Keratinocyte (primary cell): ENCODE results near the gene MGAM2. TPM values are rescaled to one million over a fixed set of nuclear protein-coding genes. Genes with fewer than 3 reads are reported as not detected.

Source experiments
- DNase-seq: peaks from one replicate; pipeline ENCODE4 v3.0.0-alpha.2; 2011; ENCODE audit warnings: low read depth, missing footprints, low spot score
- FAIRE-seq: peaks from 2 replicates; lab custom pipeline; 2011; peaks lifted over from hg19 to GRCh38; lab: Jason Lieb, UNC
- H2AFZ ChIP-seq: 2 replicates; pipeline ENCODE4 v1.6.0; 2012; ENCODE audit warnings: low read length, control low read depth, inconsistent platforms; ENCODE audit not compliant: control insufficient read depth
- H3K27ac ChIP-seq: 2 replicates; pipeline ENCODE4 v1.5.1; 2011; ENCODE audit warnings: low read length; ENCODE audit not compliant: control insufficient read depth, insufficient read depth
- H3K27me3 ChIP-seq: 3 replicates; pipeline ENCODE4 v1.6.0; 2011; ENCODE audit warnings: low read length; ENCODE audit not compliant: control insufficient read depth, insufficient read depth; ENCODE audit errors: extremely low read depth
- H3K36me3 ChIP-seq, 2 experiments: 2 replicates in 1 of 2; 3 replicates in 1 of 2; pipeline ENCODE4 v1.5.1; 2011; ENCODE audit warnings: low read length in 2 of 2, mild to moderate bottlenecking in 1 of 2; ENCODE audit not compliant: control insufficient read depth in 2 of 2, insufficient read depth in 2 of 2; ENCODE audit errors: extremely low read depth in 1 of 2
- H3K4me1 ChIP-seq: 3 replicates; pipeline ENCODE4 v1.5.1; 2011; ENCODE audit warnings: low read length; ENCODE audit not compliant: control insufficient read depth, insufficient read depth; ENCODE audit errors: extremely low read depth
- H3K4me2 ChIP-seq: 3 replicates; pipeline ENCODE4 v1.6.0; 2011; ENCODE audit warnings: low read depth, low read length; ENCODE audit not compliant: control insufficient read depth, insufficient read depth; ENCODE audit errors: extremely low read depth
- H3K4me3 ChIP-seq, 3 experiments: fragments of 200-600 bp in 1 of 3; sonication (generic) in 1 of 3; 2 replicates in 2 of 3; 3 replicates in 1 of 3; pipeline ENCODE4 v1.5.1; 2011 to 2016; ENCODE audit warnings: low read length in 3 of 3, mild to moderate bottlenecking in 3 of 3, control low read depth in 2 of 3, inconsistent platforms in 1 of 3, low read depth in 1 of 3, mixed read lengths in 1 of 3, mixed run types in 1 of 3, moderate library complexity in 1 of 3; ENCODE audit not compliant: control insufficient read depth in 2 of 3, insufficient read depth in 2 of 3; ENCODE audit errors: extremely low read depth in 1 of 3
- H3K79me2 ChIP-seq: 2 replicates; pipeline ENCODE4 v1.6.0; 2012; ENCODE audit warnings: low read length; ENCODE audit not compliant: control insufficient read depth, insufficient read depth
- H3K9ac ChIP-seq: 3 replicates; pipeline ENCODE4 v1.6.0; 2011; ENCODE audit warnings: low read length; ENCODE audit not compliant: control insufficient read depth, insufficient read depth; ENCODE audit errors: extremely low read depth
- H3K9me1 ChIP-seq: 3 replicates; pipeline ENCODE4 v1.6.0; 2011; ENCODE audit warnings: low read length; ENCODE audit not compliant: control insufficient read depth, insufficient read depth; ENCODE audit errors: extremely low read depth
- H3K9me3 ChIP-seq: 2 replicates; pipeline ENCODE4 v1.5.1; 2012; ENCODE audit warnings: low read depth, low read length; ENCODE audit not compliant: control insufficient read depth
- H4K20me1 ChIP-seq: 3 replicates; pipeline ENCODE4 v1.6.0; 2011; ENCODE audit warnings: low read length; ENCODE audit not compliant: control insufficient read depth, insufficient read depth; ENCODE audit errors: extremely low read depth
- EZH2 ChIP-seq: IDR thresholded peaks from one replicate; pipeline ENCODE4 v1.6.1; 2012; ENCODE audit warnings: inconsistent platforms, mild to moderate bottlenecking, low read length, moderate library complexity
- dilution Hi-C: fragments of 300-500 bp; cut with MboI; formaldehyde crosslinking; loops from one replicate; pipeline ENCODE4 v1.7.0; 2020; ENCODE audit warnings: low sequenced_read_pairs; ENCODE audit not compliant: extremely low pct_ligation_motif_present
- polyA plus RNA-seq, 5 experiments: library from polyadenylated mRNA; depleted of rRNA in 3 of 5; stranded (reverse) in 3 of 5; stranded (forward) in 1 of 5; unstranded in 1 of 5; fragments of >200 nt; gene quantifications; 1 replicate in 1 of 5; 2 replicates in 3 of 5; 3 replicates in 1 of 5; pipeline versions ENCODE4 v1.2.1 to v1.2.3, GENCODE V29; 2011 to 2012; ENCODE audit warnings: missing spikeins in 2 of 5, low read depth in 1 of 5, low replicate concordance in 1 of 5
- TF ChIP-seq, protein P1 (sequence below), 3 experiments: IDR thresholded peaks in 1 of 3; conservative IDR thresholded peaks in 1 of 3; optimal IDR thresholded peaks in 1 of 3; 2 replicates in 2 of 3; 3 replicates in 1 of 3; pipeline versions ENCODE3 to v1.5.1; 2011; ENCODE audit warnings: low read length in 3 of 3, mild to moderate bottlenecking in 3 of 3, moderate library complexity in 2 of 3, control low read depth in 1 of 3, inconsistent platforms in 1 of 3; ENCODE audit not compliant: insufficient read depth in 2 of 3; ENCODE audit errors: extremely low read depth in 1 of 3

MGAM2 gene
- polyA plus RNA-seq, 1 donor (not counting 4 experiments of a cell fraction or from before 2014, with no cell fraction given), result 0.04 TPM

DNA sequence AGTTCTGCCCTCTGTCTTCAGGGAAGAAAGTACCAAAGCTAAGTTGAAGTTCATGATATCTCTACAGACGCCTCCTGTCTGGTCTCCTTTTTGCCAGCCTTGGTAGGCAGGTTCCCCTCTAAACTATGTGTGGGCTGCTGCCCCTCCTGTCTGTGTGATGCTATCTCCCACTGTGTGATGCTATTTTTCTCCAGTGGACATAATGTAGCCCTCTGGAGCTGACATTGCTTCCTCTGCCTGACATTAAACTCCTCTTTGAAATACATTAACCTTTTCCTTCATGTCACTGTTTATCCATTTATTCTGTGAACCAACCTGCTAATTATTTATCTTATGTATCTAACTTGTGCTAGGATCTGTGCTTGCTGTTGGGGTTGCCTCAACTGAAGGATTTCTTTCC is 146.4 kb downstream of the MGAM2 start, which contains the start of gene PRSS58:
TSS of gene PRSS58 (minus strand) at position 101 of the 400 bp plus-strand sequence. CDS start 351 bp downstream, outside the sequence.
- Histone ChIP-seq H3K9me1 (no peaks in the 10 kb centered on the region), H3K4me2 (no peak within 1 kb of the TSS), H3K79me2 (no peaks in the 10 kb centered on the region), H3K9me3 (no peaks in the 10 kb centered on the region), H3K27me3 (no peaks in the 10 kb centered on the region), H3K27ac (no peak within 1 kb of the TSS), H3K36me3 (no peaks in the 10 kb centered on the region), H3K9ac (no peak within 1 kb of the TSS), H3K4me3 (no peak within 1 kb of the TSS), H4K20me1 (no peaks in the 10 kb centered on the region), H2AFZ (no peak within 1 kb of the TSS), H3K4me1 (no peaks in the 10 kb centered on the region)
- TF ChIP-seq EZH2, result no peak
- TF ChIP-seq, protein P1, sequence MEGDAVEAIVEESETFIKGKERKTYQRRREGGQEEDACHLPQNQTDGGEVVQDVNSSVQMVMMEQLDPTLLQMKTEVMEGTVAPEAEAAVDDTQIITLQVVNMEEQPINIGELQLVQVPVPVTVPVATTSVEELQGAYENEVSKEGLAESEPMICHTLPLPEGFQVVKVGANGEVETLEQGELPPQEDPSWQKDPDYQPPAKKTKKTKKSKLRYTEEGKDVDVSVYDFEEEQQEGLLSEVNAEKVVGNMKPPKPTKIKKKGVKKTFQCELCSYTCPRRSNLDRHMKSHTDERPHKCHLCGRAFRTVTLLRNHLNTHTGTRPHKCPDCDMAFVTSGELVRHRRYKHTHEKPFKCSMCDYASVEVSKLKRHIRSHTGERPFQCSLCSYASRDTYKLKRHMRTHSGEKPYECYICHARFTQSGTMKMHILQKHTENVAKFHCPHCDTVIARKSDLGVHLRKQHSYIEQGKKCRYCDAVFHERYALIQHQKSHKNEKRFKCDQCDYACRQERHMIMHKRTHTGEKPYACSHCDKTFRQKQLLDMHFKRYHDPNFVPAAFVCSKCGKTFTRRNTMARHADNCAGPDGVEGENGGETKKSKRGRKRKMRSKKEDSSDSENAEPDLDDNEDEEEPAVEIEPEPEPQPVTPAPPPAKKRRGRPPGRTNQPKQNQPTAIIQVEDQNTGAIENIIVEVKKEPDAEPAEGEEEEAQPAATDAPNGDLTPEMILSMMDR (optimal IDR thresholded peaks at IDR 0.05 in 1 of 3, IDR thresholded peaks at IDR 0.05 in 1 of 3, conservative IDR thresholded peaks at IDR 0.05 in 1 of 3; ENCODE audit: extremely low read depth in 1 of 3, insufficient read depth in 2 of 3, low read length in 3 of 3), result no peak
- no peak for FAIRE-seq
- no peak for DNase-seq
- dilution Hi-C loops, result no loop called here

DNA sequence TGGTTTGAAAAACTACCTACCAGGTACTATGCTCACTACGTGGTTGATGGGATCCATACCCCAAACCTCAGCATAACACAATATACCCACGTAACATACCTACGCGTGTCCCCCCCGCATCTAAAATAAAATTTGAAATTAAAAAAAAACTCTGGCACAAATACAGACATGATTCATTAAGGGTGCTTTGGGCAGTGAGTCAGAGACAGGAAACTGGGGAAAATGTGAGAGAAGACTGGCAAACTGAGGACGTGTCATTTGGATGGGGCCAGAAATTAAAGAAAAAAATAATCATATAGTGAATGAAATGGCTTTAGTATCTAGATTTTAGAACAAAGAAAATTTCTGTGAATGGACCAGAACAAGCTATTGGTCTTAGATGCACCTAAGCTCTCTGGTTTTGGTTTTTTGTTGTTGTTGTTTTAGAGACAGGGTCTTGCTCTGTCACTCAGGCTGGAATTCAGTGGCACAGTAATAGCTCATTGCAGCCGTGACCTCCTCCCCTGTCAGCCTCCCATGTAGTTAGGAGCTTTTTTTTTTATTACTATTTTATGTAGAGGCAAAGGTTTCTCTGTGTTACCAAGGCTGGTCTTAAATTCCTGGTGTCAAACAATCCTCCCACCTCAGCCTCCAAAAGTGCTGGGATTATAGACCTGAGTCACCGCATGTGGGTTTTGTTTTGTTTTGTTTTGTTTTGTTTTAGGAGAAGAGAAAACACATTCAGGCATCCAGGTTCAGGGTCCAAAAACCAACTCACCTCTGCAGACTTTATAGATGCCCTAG is 152.3 kb downstream of the MGAM2 start:
- H3K27me3 ChIP-seq, result no peaks in the 10 kb centered on the region
- no peaks in the 10 kb centered on the region for H3K79me2 ChIP-seq
- H3K4me2 ChIP-seq, result peak overlapping the region; percentile 25
- TF ChIP-seq EZH2, result no peak
- TF ChIP-seq, protein P1 (optimal IDR thresholded peaks at IDR 0.05 in 1 of 3, IDR thresholded peaks at IDR 0.05 in 1 of 3, conservative IDR thresholded peaks at IDR 0.05 in 1 of 3; ENCODE audit: extremely low read depth in 1 of 3, insufficient read depth in 2 of 3, low read length in 3 of 3), result no peak
- H3K4me1 ChIP-seq, result peaks cover 7% of the 10 kb centered on the region
- no peaks in the 10 kb centered on the region for H3K9me1 ChIP-seq
- no peak overlapping the region for H3K4me3 ChIP-seq
- H4K20me1 ChIP-seq, result no peaks in the 10 kb centered on the region
- no peak overlapping the region for H3K27ac ChIP-seq
- no peaks in the 10 kb centered on the region for H3K9me3 ChIP-seq
- H2AFZ ChIP-seq, result no peak overlapping the region
- FAIRE-seq (no peak), DNase-seq (no peak)
- H3K36me3 ChIP-seq, result no peaks in the 10 kb centered on the region
- no peak overlapping the region for H3K9ac ChIP-seq
- dilution Hi-C loops, result no loop called here

Other genes with a start within 250 kb of the MGAM2 start
- gene OR9A4, start 195.3 kb upstream of the MGAM2 start, polyA plus RNA-seq, result not detected in 3 replicates
- 0.05 to 0.08 TPM (median 0.07 TPM) in 3 replicates for gene CLEC5A, start 164.7 kb upstream of the MGAM2 start, polyA plus RNA-seq
- gene TAS2R38, start 137.9 kb upstream of the MGAM2 start, polyA plus RNA-seq, result not detected in 3 replicates
- gene MGAM, start 115.8 kb upstream of the MGAM2 start, polyA plus RNA-seq, result 0.19 to 1.5 TPM (median 0.31 TPM) in 3 replicates
- gene PRSS58, start 146.3 kb downstream of the MGAM2 start, polyA plus RNA-seq, result not detected in 3 replicates